GM23248 (cell line): ENCODE data around the gene GNB3.

Experiments used
- EZH2 ChIP-seq: fragments of 200-600 bp; sonication (generic); IDR thresholded peaks from 2 replicates; pipeline ENCODE4 v1.6.1; 2018; ENCODE audit warnings: antibody characterized with exemption, mild to moderate bottlenecking; ENCODE audit not compliant: insufficient read depth, poor library complexity, severe bottlenecking
- EZH2phosphoT487 ChIP-seq: fragments of 200-600 bp; sonication (generic); IDR thresholded peaks from 2 replicates; pipeline ENCODE4 v1.6.1; 2018; ENCODE audit warnings: antibody characterized with exemption, moderate library complexity, mild to moderate bottlenecking, low read depth; ENCODE audit not compliant: insufficient read depth

DNA sequence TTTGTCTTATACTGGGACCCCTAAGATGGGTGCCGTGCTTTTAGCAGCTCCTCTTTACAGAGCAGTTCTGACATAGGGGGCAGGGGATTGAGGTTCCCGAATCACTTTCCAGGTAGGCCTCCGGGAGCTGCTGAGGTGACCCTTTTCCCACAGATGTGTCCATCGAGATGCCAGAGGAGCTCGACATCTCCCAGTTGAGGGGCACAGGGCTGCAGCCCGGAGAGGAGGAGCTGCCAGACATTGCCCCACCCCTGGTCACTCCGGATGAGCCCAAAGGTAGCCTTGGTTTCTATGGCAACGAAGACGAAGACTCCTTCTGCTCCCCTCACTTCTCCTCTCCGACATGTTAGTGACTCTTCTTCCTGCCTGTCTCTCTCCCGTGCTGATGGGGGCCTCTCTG is 22.3 kb downstream of the GNB3 start:
- TF ChIP-seq EZH2phosphoT487 (no peak), EZH2 (no peak)
